IMR-90 (cell line): ENCODE results near the gene FOXP4. TPM values are rescaled to one million over a fixed set of nuclear protein-coding genes. Genes with fewer than 3 reads are reported as not detected.

Experiments
- ATAC-seq: fragments of 200-7000 bp; cut with Tn5 transposase; 2 replicates; pipeline ENCODE4 v1.9.1; 2020; ENCODE audit warnings: low read depth, mild to moderate bottlenecking, moderate library complexity
- BruUV-seq: library from RNA; stranded (reverse); fragments of 400-500 nt; replicated peaks from 2 replicates; lab custom pipeline; 2021; lab: Mats Ljungman, UMichigan
- CTCF ChIA-PET: fragments of 300-600 bp; formaldehyde crosslinking; extraction: SDS; loops from one replicate; lab custom pipeline; 2021; ENCODE audit warnings: antibody characterized with exemption; lab: Yijun Ruan, JAX
- POLR2A ChIA-PET: fragments of 300-600 bp; sonication (Branson Sonifier 250); formaldehyde crosslinking; loops from one replicate; lab custom pipeline; 2022; ENCODE audit warnings: antibody characterized with exemption; ENCODE audit not compliant: unreplicated experiment; lab: Charles Lee
- DNase-seq: peaks from one replicate; pipeline ENCODE4 v3.0.0; 2013
- H2AFZ ChIP-seq: replicated peaks from 2 replicates; pipeline ENCODE3; 2013; ENCODE audit warnings: low read length, mild to moderate bottlenecking; ENCODE audit not compliant: poor library complexity
- H2AK5ac ChIP-seq: 2 replicates; pipeline ENCODE4 v1.6.1; 2013; ENCODE audit warnings: low read depth, low read length, inconsistent platforms
- H2AK9ac ChIP-seq: replicated peaks from 2 replicates; pipeline ENCODE3; 2013; ENCODE audit warnings: mild to moderate bottlenecking, low read depth, low read length, moderate library complexity; ENCODE audit not compliant: poor library complexity
- H2BK120ac ChIP-seq: 2 replicates; pipeline ENCODE4 v1.6.1; 2013; ENCODE audit warnings: low read depth, low read length, inconsistent platforms
- H2BK15ac ChIP-seq: 3 replicates; pipeline ENCODE4 v1.6.1; 2013; ENCODE audit warnings: low read depth, low read length, inconsistent platforms
- H2BK20ac ChIP-seq: 2 replicates; pipeline ENCODE4 v1.6.1; 2013; ENCODE audit warnings: low read depth, mild to moderate bottlenecking, inconsistent platforms, low read length, moderate library complexity
- H2BK5ac ChIP-seq: 2 replicates; pipeline ENCODE4 v1.6.1; 2013; ENCODE audit warnings: mild to moderate bottlenecking, low read depth, low read length, inconsistent platforms; ENCODE audit not compliant: poor library complexity, severe bottlenecking
- H3K14ac ChIP-seq: replicated peaks from 2 replicates; pipeline ENCODE4 v1.6.1; 2013; ENCODE audit warnings: low read depth, low read length, inconsistent platforms
- H3K18ac ChIP-seq: 2 replicates; pipeline ENCODE4 v1.6.1; 2013; ENCODE audit warnings: low read depth, low read length, control low read depth
- H3K23ac ChIP-seq: 2 replicates; pipeline ENCODE4 v1.6.1; 2013; ENCODE audit warnings: low read depth, low read length, inconsistent platforms
- H3K27ac ChIP-seq: 2 replicates; pipeline ENCODE4 v1.5.1; 2013; ENCODE audit warnings: mild to moderate bottlenecking, control low read depth, low read length; ENCODE audit not compliant: insufficient read depth
- H3K27me3 ChIP-seq: 2 replicates; pipeline ENCODE4 v1.6.1; 2013; ENCODE audit warnings: low read length; ENCODE audit not compliant: control insufficient read depth, insufficient read depth
- H3K36me3 ChIP-seq: 2 replicates; pipeline ENCODE4 v1.6.1; 2013; ENCODE audit warnings: low read length, mixed read lengths; ENCODE audit not compliant: control insufficient read depth, insufficient read depth
- H3K4ac ChIP-seq: 2 replicates; pipeline ENCODE4 v1.6.1; 2013; ENCODE audit warnings: low read depth, low read length, inconsistent platforms
- H3K4me1 ChIP-seq: 2 replicates; pipeline ENCODE4 v1.6.1; 2013; ENCODE audit warnings: low read length, mixed read lengths; ENCODE audit not compliant: control insufficient read depth, insufficient read depth
- H3K4me2 ChIP-seq: 2 replicates; pipeline ENCODE4 v1.6.1; 2013; ENCODE audit warnings: low read depth, mild to moderate bottlenecking, control low read depth, low read length, moderate library complexity
- H3K4me3 ChIP-seq: 2 replicates; pipeline ENCODE4 v1.5.1; 2013; ENCODE audit warnings: low read depth, mild to moderate bottlenecking, control low read depth, low read length, moderate library complexity; ENCODE audit not compliant: insufficient read depth
- H3K56ac ChIP-seq: 2 replicates; pipeline ENCODE4 v1.6.1; 2013; ENCODE audit warnings: low read length, inconsistent platforms; ENCODE audit not compliant: insufficient read depth; ENCODE audit errors: extremely low read depth
- H3K79me1 ChIP-seq, 2 experiments: 2 replicates each; pipeline ENCODE4 v1.6.1; 2013; ENCODE audit warnings: low read length in 2 of 2, inconsistent platforms in 1 of 2, low read depth in 1 of 2
- H3K9ac ChIP-seq: 2 replicates; pipeline ENCODE4 v1.6.1; 2013; ENCODE audit warnings: low read depth, low read length, control low read depth
- H3K9me1 ChIP-seq: 2 replicates; pipeline ENCODE4 v1.6.1; 2013; ENCODE audit warnings: low read length, inconsistent platforms; ENCODE audit not compliant: insufficient read depth
- H3K9me3 ChIP-seq: 2 replicates; pipeline ENCODE4 v1.6.1; 2013; ENCODE audit warnings: low read length; ENCODE audit not compliant: control insufficient read depth, insufficient read depth
- H4K20me1 ChIP-seq: 2 replicates; pipeline ENCODE4 v1.6.1; 2013; ENCODE audit warnings: low read length, inconsistent platforms; ENCODE audit not compliant: insufficient read depth
- H4K5ac ChIP-seq: 2 replicates; pipeline ENCODE4 v1.6.1; 2013; ENCODE audit warnings: mild to moderate bottlenecking, low read depth, low read length, control low read depth
- H4K8ac ChIP-seq, 2 experiments: 2 replicates each; pipeline ENCODE4 v1.6.1; 2013; ENCODE audit warnings: low read depth in 2 of 2, low read length in 2 of 2, control low read depth in 1 of 2, inconsistent platforms in 1 of 2
- H4K91ac ChIP-seq: 2 replicates; pipeline ENCODE4 v1.6.1; 2013; ENCODE audit warnings: low read depth, low read length, inconsistent platforms; ENCODE audit not compliant: insufficient read depth
- CEBPB ChIP-seq: IDR thresholded peaks from 2 replicates; pipeline ENCODE4 v1.6.1; 2012; ENCODE audit warnings: low read depth, low read length, improper control_type of control experiment
- CHD1 ChIP-seq: IDR thresholded peaks from 2 replicates; pipeline ENCODE4 v1.6.1; 2012; ENCODE audit warnings: low read depth, low read length, improper control_type of control experiment
- MAFK ChIP-seq: IDR thresholded peaks from 2 replicates; pipeline ENCODE4 v1.6.1; 2012; ENCODE audit warnings: low read depth, low read length, improper control_type of control experiment
- WGBS, 2 experiments: methylation state at CpG; one replicate each; pipeline versions ENCODE4 v1.1.5 to v1.1.7; 2013; ENCODE audit warnings: missing lambda C conversion rate in 2 of 2; ENCODE audit not compliant: insufficient read length in 1 of 2; ENCODE audit errors: extremely low coverage in 2 of 2; 5-methylcytosine and 5-hydroxymethylcytosine counted together
- dilution Hi-C: fragments of 300-500 bp; cut with HindIII; formaldehyde crosslinking; loops from one replicate; pipeline ENCODE4 v1.14.3; 2018; ENCODE audit warnings: low sequenced_read_pairs; ENCODE audit not compliant: unreplicated experiment
- in situ Hi-C: fragments of 300-500 bp; cut with MboI; formaldehyde crosslinking; loops from 3 replicates; pipeline ENCODE4 v1.14.3; 2019; ENCODE audit warnings: low sequenced_read_pairs, inconsistent platforms, mixed read lengths
- intact Hi-C: fragments of 100-400 bp; cut with micrococcal nuclease; formaldehyde crosslinking; loops from 2 replicates; pipeline ENCODE4 v1.10.0; 2022
- polyA plus RNA-seq, 3 experiments: library from polyadenylated mRNA; depleted of rRNA; stranded (reverse); fragments of >200 nt; gene quantifications; 2 replicates each; pipeline ENCODE4 v1.2.3, GENCODE V29; 2012; ENCODE audit warnings: low replicate concordance in 1 of 3
- total RNA-seq: library from RNA; depleted of rRNA; stranded (reverse); fragments of >200 nt; gene quantifications from 2 replicates; pipeline ENCODE4 v1.2.3, GENCODE V29; 2012

FOXP4 gene
- total and polyA plus RNA-seq, 2 of the 4 experiments (the other 2 are of a cell fraction): 0.72 to 9.5 TPM

GRCh38 chr6:41597246-41598000 is 51.2 kb downstream of the FOXP4 start:
- Histone ChIP-seq H2AK9ac (no peak overlapping the region), H3K23ac (no peak overlapping the region), H3K4ac (no peak overlapping the region), H3K4me3 (no peak overlapping the region), H2BK5ac (no peak overlapping the region), H3K4me2 (no peak overlapping the region), H3K9ac (no peak overlapping the region), H4K8ac (no peak overlapping the region), H2BK120ac (no peak overlapping the region), H3K27me3 (no peaks in the 10 kb centered on the region), H3K9me1 (no peaks in the 10 kb centered on the region), H3K9me3 (no peaks in the 10 kb centered on the region), H2AK5ac (no peak overlapping the region), H2BK15ac (no peak overlapping the region), H3K79me1 (no peaks in the 10 kb centered on the region), H3K36me3 (peaks cover 24% of the 10 kb centered on the region), H3K18ac (no peak overlapping the region), H2AFZ (no peak overlapping the region), H4K5ac (no peak overlapping the region), H2BK20ac (no peak overlapping the region), H3K27ac (no peak overlapping the region), H3K4me1 (no peaks in the 10 kb centered on the region), H3K56ac (no peak overlapping the region), H4K91ac (no peak overlapping the region), H3K14ac (no peak overlapping the region), H4K20me1 (peaks cover under 1% of the 10 kb centered on the region; the same call in 1 of the 2 replicates)
- POLR2A ChIA-PET: interaction anchor here (0.6 kb wide), 1 partner anchor 135 kb away, joined by 5 read pairs; no protein-coding TSS in a partner anchor
- no peak for TF ChIP-seq CEBPB
- TF ChIP-seq CHD1: no peak
- no peak for TF ChIP-seq MAFK
- no peak for DNase-seq
- intact Hi-C loops (no loop called here), in situ Hi-C loops (no loop called here), dilution Hi-C loops (no loop called here)
- no TSS peak for BruUV-seq
- no peak for ATAC-seq
- WGBS, 2 experiments: 60% methylated on average over 1 of the region's 19 CpGs; no CpG with 5 or more reads in 1 of the 2 experiments
- CTCF ChIA-PET: no interaction called here
